Measurements from ENCODE around the gene ZNF227.

- TF ChIP-seq, protein P1, sequence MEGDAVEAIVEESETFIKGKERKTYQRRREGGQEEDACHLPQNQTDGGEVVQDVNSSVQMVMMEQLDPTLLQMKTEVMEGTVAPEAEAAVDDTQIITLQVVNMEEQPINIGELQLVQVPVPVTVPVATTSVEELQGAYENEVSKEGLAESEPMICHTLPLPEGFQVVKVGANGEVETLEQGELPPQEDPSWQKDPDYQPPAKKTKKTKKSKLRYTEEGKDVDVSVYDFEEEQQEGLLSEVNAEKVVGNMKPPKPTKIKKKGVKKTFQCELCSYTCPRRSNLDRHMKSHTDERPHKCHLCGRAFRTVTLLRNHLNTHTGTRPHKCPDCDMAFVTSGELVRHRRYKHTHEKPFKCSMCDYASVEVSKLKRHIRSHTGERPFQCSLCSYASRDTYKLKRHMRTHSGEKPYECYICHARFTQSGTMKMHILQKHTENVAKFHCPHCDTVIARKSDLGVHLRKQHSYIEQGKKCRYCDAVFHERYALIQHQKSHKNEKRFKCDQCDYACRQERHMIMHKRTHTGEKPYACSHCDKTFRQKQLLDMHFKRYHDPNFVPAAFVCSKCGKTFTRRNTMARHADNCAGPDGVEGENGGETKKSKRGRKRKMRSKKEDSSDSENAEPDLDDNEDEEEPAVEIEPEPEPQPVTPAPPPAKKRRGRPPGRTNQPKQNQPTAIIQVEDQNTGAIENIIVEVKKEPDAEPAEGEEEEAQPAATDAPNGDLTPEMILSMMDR (IDR thresholded peaks at IDR 0.05) = no peak
- no peak for TF ChIP-seq POLR2A (IDR thresholded peaks at IDR 0.05)
These were observed 15.6 kb upstream of the ZNF227 start for GRCh38 chr19:44196772-44197171.
